Superior temporal gyrus (tissue), 1 donor: ENCODE results near the gene SSRP1.

Experiments
- DNase-seq: peaks from one replicate; pipeline ENCODE4 v3.0.0-alpha.2; 2016; ENCODE audit errors: extremely low spot score

The SSRP1 gene

GRCh38 chr11:57359896-57360690, 24.4 kb upstream of the SSRP1 start:
- no peak for DNase-seq

- DNase-seq = no peak
These were observed 23.7 kb upstream of the SSRP1 start for GRCh38 chr11:57359396-57359795.

GRCh38 chr11:57358991-57359390, 23.3 kb upstream of the SSRP1 start:
- DNase-seq = no peak

- DNase-seq = no peak
These were observed 22.9 kb upstream of the SSRP1 start for GRCh38 chr11:57358543-57358961.

- no peak for DNase-seq
These were observed 22.2 kb upstream of the SSRP1 start for GRCh38 chr11:57357856-57358255.

GRCh38 chr11:57357310-57357709, 21.6 kb upstream of the SSRP1 start:
- no peak for DNase-seq

- peak; percentile 60 for DNase-seq
These were observed 20.6 kb upstream of the SSRP1 start for GRCh38 chr11:57356268-57356667.

GRCh38 chr11:57354699-57355098, 19.0 kb upstream of the SSRP1 start:
- no peak for DNase-seq

GRCh38 chr11:57353852-57354251, 18.2 kb upstream of the SSRP1 start:
- DNase-seq = no peak

- DNase-seq = no peak
These were observed 17.8 kb upstream of the SSRP1 start for GRCh38 chr11:57353446-57353845.

GRCh38 chr11:57353036-57353435, 17.3 kb upstream of the SSRP1 start:
- DNase-seq = no peak

- peak; percentile 59 for DNase-seq
These were observed 14.0 kb upstream of the SSRP1 start for GRCh38 chr11:57349491-57350274.

- no peak for DNase-seq
These were observed 13.1 kb upstream of the SSRP1 start for GRCh38 chr11:57348636-57349313.

GRCh38 chr11:57348052-57348451, 12.4 kb upstream of the SSRP1 start:
- no peak for DNase-seq

- no peak for DNase-seq
These were observed 11.6 kb upstream of the SSRP1 start for GRCh38 chr11:57347336-57347735.

GRCh38 chr11:57345555-57346211, 10.0 kb upstream of the SSRP1 start:
- DNase-seq = peak; percentile 88

- DNase-seq = no peak
These were observed 9.1 kb upstream of the SSRP1 start for GRCh38 chr11:57344826-57345225.

- no peak for DNase-seq
These were observed 8.1 kb upstream of the SSRP1 start for GRCh38 chr11:57343825-57344224.

- no peak for DNase-seq
These were observed 7.0 kb upstream of the SSRP1 start for GRCh38 chr11:57342702-57343101.

GRCh38 chr11:57341250-57341808, 5.6 kb upstream of the SSRP1 start:
- no peak for DNase-seq

- DNase-seq = no peak
These were observed 4.4 kb upstream of the SSRP1 start for GRCh38 chr11:57340039-57340615.
